NCI-H2029 treated with DMSO at 0.1 percent for 48 hours (cell line): ENCODE results near the gene SPDYE2B.
"Not testable (repeated sequence)": the region's sequence is repeated elsewhere in the genome, so short reads cannot be mapped to it uniquely, and the experiment has no call there.

Experiments used
- DNase-seq: peaks from one replicate; lab custom pipeline; 2025; lab: John Stamatoyannopoulos, UW

Gene SPDYE2B

DNA sequence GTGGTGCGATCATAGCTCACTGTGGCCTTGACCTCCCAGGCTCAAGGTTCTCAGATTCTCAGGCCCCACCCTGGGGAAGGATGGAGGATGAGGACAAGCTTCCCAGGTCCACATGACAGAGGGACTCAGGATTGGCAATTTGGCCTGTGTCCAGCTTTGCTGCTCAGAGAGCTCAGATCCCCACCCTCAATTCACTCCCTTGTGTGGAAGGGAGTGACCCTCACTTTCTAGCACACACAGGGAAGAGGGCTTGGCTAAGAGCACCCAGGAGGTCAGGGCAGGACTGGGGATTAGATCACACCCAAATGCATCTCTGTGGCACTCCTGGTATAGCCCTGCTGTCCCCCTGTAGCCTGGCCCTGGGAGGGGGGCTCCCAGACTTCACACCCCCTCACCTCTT lies 6.7 kb upstream of the SPDYE2B start:
- DNase-seq: not testable (repeated sequence)

GRCh38 chr7:102647813-102648212 lies 2.3 kb upstream of the SPDYE2B start:
- not testable (repeated sequence) for DNase-seq

DNA sequence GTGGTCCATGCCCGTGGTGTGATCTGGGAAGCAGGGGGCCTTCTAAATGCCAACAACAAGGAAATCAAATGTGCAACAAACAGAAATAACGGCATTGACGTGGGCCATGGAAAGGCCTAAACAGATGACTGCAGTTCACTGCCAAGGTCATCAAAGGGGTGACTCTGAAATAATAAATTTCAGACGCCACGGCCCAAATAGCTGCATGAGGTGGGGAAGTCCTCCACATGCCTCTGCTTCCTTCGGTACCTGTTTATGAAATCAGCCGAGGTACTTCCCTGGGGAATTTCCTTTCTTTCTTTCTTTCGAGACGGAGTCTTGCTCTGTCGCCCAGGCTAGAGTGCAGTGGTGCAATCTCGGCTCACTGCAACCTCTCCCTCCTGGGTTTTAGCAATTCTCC lies 14.6 kb downstream of the SPDYE2B start:
- DNase-seq: not testable (repeated sequence)

GRCh38 chr7:102666850-102667249 lies 16.7 kb downstream of the SPDYE2B start:
- not testable (repeated sequence) for DNase-seq

- DNase-seq: not testable (repeated sequence)
Observed at GRCh38 chr7:102667523-102667922, 17.4 kb downstream of the SPDYE2B start.

GRCh38 chr7:102671166-102671955 lies 21.2 kb downstream of the SPDYE2B start, which contains the start of gene POLR2J2:
POLR2J2 (minus strand) TSS chr7:102671663; CDS start chr7:102671601, 62 bp downstream.
- not testable (repeated sequence) for DNase-seq

GRCh38 chr7:102671956-102672307 lies 21.8 kb downstream of the SPDYE2B start:
- DNase-seq: not testable (repeated sequence)

DNA sequence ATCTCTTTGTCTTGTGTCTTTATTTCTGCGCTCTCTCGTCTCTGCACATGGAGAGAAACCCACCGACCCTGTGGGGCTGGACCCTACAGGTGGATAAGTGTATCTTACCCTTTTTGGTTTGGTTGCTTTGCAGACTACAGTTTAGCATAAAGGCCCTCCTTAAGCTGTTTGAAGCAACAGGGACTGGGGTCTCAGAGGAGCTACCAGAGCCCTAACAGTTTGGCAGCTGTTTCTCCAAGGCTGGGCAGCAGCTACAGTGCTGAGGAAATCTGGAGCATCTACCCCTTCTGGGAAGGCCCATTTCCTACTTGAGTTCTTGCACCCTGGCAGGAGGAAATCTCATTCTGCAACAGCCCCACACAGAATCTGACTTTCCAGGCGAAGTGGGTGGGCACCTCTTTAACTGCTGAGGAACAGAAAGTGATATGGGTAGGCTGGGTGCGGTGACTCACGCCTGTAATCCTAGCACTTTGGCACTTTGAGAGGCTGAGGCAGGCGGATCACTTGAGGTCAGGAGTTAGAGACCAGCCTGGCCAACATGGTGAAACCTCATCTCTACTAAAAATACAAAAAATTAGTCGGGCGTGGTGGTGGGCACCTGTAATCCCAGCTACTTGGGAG lies 23.4 kb downstream of the SPDYE2B start:
- not testable (repeated sequence) for DNase-seq

- not testable (repeated sequence) for DNase-seq
Observed at GRCh38 chr7:102675545-102675944, 25.4 kb downstream of the SPDYE2B start.

- DNase-seq: not testable (repeated sequence)
Observed at GRCh38 chr7:102680780-102681179, 30.7 kb downstream of the SPDYE2B start.

DNA sequence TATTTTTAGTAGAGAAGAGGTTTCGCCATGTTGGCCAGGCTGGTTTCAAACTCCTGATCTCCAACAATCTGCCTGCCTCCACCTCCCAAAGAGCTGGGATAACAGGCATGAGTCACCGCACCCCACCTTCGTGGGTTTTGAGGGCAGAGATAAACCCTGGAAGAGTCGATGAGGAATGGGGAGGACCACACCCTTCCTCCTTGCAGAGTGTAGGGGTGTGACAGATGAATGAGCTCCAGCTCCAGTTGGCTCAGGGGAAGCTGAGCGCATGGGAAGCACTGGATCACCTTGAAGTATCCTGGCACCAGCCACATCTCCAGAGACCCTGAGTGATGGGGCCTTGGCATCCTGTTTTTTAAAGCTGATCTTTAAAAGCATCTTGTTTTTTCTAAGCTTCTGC lies 32.4 kb downstream of the SPDYE2B start:
- DNase-seq: not testable (repeated sequence)

DNA sequence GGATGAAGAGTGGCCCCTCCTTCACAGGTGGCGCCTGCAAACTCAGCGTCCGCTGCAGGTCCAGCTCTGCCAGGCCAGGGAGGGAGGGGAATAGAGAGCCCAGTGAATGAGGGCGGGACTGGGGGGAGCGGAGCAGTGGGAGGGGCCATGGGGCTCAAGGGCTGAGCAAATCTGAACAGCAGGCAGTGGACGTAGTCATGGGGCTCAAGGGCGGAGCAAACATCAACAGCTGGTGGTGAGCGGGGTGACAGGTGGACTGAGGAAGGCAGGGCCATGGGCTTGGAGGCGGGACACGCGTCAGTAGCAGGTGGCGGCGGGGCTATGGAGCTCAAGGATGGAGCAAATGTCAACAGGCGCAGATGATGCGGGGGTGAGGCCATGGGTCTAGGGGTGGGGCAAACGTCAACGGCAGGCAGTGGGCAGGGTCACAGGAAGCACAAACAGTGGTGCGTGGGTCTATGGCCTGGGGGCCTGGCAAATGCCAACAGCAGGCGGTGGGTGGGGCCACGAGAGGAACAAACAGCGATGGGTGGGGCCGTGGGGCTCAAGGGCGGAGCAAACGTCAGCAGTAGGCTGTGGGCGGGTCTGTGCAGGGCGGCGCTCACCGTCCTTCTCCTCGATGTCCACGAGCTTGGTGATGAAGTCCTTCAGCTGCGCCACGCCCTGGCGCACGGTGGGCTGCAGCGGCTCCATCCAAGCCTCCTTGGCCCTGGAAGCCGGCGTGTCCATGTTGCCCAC lies 38.3 kb downstream of the SPDYE2B start:
- DNase-seq: not testable (repeated sequence)

DNA sequence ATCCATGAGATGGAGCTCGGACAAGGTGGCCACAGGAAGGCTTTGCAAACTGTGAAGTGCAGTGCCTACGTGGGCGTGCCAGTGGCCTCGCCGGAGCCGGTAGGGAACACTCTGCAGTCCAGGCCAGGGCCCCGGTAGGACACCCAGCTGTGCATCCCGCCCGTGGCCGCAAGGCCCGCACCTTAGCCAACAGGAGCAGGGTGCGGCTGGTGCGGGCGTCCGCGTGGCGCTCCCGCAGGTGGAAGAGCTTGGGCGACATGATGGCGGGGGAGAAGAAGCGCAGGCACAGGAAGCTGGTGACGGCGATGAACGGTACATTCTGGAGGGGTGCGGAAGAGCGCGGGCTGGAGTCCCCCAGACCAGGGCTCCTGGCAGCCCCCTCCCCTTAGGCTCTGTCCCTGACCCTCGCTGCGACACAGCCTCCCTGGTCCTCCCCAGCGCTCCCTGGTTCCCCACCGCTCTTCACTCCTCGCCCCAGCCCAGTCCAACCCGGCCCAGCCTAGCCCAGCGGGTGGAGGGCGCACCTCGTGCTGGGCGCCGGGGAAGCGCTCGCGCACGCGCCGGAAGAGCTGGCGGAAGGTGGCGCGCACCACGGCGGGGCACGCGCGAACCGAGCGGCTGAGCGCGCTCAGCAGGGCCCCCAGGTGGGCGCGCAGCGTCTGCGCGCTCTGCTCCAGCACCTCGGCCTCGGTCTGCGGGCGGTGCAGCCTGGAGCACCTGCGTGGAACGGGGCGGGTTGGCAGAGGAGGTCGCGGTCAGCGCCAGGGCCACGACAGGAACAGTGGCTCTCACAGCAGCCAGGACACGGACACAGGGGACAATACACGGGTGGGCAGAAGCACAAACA lies 39.5 kb downstream of the SPDYE2B start:
- DNase-seq: not testable (repeated sequence)

DNA sequence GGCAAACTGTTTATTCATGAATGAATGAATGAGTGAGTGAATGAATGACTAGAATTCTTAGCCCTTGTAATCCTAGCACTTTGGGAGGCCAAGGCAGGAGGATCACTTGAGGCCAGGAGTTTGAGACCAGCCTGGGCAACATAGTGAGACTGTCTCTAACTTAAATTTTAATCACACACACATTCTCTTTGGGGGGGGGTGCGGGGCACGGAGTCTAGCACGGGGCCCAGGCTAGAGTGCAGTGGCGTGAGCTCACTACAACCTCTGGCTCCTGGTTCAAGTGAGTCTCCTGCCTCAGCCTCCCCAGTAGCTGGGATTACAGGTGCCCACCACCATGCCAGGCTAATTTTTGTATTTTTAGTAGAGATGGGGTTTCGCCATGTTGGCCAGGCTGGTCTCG lies 40.5 kb downstream of the SPDYE2B start:
- DNase-seq: not testable (repeated sequence)

DNA sequence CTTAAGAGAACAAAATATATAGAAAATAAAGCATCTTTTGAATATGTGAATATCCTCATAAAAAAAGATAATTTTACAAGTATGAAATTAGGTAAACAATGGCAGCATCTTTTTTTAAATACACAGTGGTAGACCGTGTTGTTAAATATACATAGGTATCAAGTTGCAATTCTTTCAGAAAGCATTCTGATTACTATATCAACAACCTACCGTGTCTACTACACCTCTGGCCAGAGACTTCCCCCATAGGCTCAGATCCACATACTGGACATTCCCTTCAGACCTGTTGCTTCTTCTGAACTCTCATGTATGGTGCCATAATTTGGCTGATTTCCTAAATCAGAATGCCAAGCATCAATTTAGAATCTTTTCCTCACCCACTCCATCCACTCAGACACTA lies 43.9 kb downstream of the SPDYE2B start:
- not testable (repeated sequence) for DNase-seq

- DNase-seq: not testable (repeated sequence)
Observed at GRCh38 chr7:102695033-102695552, 45.0 kb downstream of the SPDYE2B start.

DNA sequence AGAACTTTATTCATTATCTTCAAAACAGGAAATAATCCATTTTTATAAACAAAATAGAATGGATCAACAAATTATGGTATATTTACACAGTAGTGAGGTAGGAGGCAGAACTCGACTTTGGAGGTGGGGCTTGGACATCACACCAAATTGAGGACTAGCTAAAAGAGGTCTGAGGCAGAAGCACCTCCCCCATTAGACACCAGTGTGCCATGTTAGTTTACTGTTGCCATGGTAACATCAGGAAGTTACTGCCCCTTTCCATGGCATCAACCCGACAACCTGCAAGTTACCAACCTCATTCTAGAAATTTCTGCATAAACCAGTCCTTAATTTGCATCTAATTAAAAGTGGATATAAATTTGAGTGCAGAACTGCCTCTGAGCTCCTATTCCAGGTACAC lies 45.9 kb downstream of the SPDYE2B start:
- not testable (repeated sequence) for DNase-seq

DNA sequence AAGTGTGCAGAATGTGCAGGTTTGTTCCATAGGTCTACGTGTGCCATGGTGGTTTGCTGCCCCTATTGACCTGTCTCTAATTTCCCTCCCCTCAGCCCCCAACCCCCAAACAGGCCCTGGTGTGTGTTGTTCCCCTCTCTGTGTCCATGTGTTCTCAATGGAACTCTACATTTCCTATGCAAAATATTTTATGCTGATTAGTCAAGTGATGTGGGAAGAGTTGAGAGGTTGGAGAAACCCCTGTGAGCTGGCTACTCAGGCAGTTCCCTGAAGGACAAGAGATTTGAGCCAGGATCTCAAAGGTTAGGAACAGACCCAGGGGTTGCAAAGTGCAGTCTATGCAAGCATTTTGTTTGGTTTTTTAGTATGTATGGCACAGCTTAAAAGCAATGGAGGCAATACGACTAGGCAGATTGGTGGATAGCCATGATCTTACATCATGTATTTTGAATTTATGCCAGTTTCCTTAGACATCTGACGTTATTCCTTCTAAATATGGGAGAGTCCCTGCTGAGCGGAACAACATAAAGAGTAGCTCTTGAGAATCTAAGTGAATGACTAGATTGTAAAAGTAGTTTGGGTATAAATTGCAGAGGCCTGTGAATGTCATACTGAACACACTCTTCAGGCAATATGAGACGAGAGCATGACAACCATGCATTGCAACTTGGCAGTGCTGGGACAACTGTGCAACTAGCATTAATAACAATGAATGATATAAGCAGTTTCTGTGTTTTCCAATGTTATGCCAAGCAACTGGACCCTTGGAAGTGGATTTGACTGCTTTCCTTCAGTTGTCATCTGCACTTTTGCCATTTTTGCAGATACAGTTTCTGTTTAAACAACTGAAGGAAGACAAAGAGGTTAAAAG lies 47.8 kb downstream of the SPDYE2B start:
- DNase-seq: not testable (repeated sequence)

- not testable (repeated sequence) for DNase-seq
Observed at GRCh38 chr7:102698962-102699750, 49.0 kb downstream of the SPDYE2B start.
